ENCODE data around the gene ANKS1B. TPM values are rescaled to one million over a fixed set of nuclear protein-coding genes. Genes with fewer than 3 reads are reported as not detected.
A peak's percentile ranks its signal among the peaks of the same experiment; 100 is the strongest.

The ANKS1B gene
- total and polyA plus RNA-seq, 2 of the 4 experiments (the other 2 are of a cell fraction) = 0.17 to 0.18 TPM

DNA sequence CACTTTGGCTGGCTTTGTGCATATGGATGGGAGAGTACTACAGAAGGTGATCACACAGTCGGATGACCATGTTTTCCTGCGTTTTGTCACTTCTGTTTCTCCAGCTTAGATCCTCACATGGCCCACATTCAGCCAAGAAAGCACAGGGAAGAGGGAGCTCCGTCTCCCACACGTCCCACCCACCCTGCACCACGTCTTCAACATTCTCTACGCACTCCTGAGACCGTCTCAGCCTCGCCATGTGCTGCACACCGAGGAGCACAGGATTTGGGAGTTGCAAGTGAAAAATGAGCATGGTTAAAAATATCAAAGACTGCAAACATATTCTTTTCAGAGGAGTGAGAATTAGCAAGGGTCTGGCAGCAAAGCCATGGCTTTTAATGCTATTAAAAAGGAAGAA, 1217.5 kb downstream of the ANKS1B start:
- no peak overlapping the region for H2BK5ac ChIP-seq (ENCODE audit: low read depth, low read length, poor library complexity, severe bottlenecking)
- peak overlapping the region; percentile 26 for H2AFZ ChIP-seq (replicated peaks; ENCODE audit: low read length, poor library complexity)
- POLR2A ChIA-PET (ENCODE audit: unreplicated experiment) = no interaction called here
- CTCF ChIA-PET = no interaction called here
- no peak overlapping the region for H3K18ac ChIP-seq (ENCODE audit: low read depth, low read length)
- H3K27ac ChIP-seq (ENCODE audit: insufficient read depth, low read length) = no peak overlapping the region
- no peaks in the 10 kb centered on the region for H3K79me1 ChIP-seq (ENCODE audit: low read depth in 1 of 2, low read length in 2 of 2)
- H3K27me3 ChIP-seq (ENCODE audit: control insufficient read depth, insufficient read depth, low read length) = peaks cover 4% of the 10 kb centered on the region
- no peak overlapping the region for H2BK120ac ChIP-seq (ENCODE audit: low read depth, low read length)
- TF ChIP-seq CEBPB (IDR thresholded peaks at IDR 0.05; ENCODE audit: low read depth, low read length) (no peak), FOS (IDR thresholded peaks at IDR 0.05; ENCODE audit: low read depth, low read length) (no peak), RCOR1 (IDR thresholded peaks at IDR 0.05; ENCODE audit: insufficient replicate concordance, low read length) (no peak), SMC3 (IDR thresholded peaks at IDR 0.05; ENCODE audit: low read depth, low read length) (no peak), MXI1 (IDR thresholded peaks at IDR 0.05; ENCODE audit: borderline replicate concordance, low read depth, low read length) (no peak), RAD21 (IDR thresholded peaks at IDR 0.05; ENCODE audit: low read length) (no peak), CHD1 (IDR thresholded peaks at IDR 0.05; ENCODE audit: low read depth, low read length) (no peak), BHLHE40 (IDR thresholded peaks at IDR 0.05; ENCODE audit: low read depth, low read length) (no peak)
- TF ChIP-seq, protein P1, sequence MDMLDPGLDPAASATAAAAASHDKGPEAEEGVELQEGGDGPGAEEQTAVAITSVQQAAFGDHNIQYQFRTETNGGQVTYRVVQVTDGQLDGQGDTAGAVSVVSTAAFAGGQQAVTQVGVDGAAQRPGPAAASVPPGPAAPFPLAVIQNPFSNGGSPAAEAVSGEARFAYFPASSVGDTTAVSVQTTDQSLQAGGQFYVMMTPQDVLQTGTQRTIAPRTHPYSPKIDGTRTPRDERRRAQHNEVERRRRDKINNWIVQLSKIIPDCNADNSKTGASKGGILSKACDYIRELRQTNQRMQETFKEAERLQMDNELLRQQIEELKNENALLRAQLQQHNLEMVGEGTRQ (IDR thresholded peaks at IDR 0.05; ENCODE audit: low read depth, low read length) = no peak
- TF ChIP-seq, protein P2, sequence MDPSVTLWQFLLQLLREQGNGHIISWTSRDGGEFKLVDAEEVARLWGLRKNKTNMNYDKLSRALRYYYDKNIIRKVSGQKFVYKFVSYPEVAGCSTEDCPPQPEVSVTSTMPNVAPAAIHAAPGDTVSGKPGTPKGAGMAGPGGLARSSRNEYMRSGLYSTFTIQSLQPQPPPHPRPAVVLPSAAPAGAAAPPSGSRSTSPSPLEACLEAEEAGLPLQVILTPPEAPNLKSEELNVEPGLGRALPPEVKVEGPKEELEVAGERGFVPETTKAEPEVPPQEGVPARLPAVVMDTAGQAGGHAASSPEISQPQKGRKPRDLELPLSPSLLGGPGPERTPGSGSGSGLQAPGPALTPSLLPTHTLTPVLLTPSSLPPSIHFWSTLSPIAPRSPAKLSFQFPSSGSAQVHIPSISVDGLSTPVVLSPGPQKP (IDR thresholded peaks at IDR 0.05; ENCODE audit: borderline replicate concordance, low read depth, low read length) = no peak
- no peaks in the 10 kb centered on the region for H4K20me1 ChIP-seq (ENCODE audit: insufficient read depth, low read length)
- BruUV-seq (replicated peaks) = no TSS peak
- no peak overlapping the region for H2AK5ac ChIP-seq (ENCODE audit: low read depth, low read length)
- DNase-seq (no peak), ATAC-seq (ENCODE audit: low read depth) (no peak)
- no peaks in the 10 kb centered on the region for H3K36me3 ChIP-seq (ENCODE audit: control insufficient read depth, insufficient read depth, low read length)
- dilution Hi-C loops (cut with HindIII; ENCODE audit: low sequenced_read_pairs, unreplicated experiment) (no loop called here), in situ Hi-C loops (cut with MboI; ENCODE audit: low sequenced_read_pairs) (no loop called here), intact Hi-C loops (cut with micrococcal nuclease) (no loop called here)
- H3K56ac ChIP-seq (ENCODE audit: extremely low read depth, insufficient read depth, low read length) = no peak overlapping the region
- H3K9ac ChIP-seq (ENCODE audit: low read depth, low read length) = no peak overlapping the region
- H3K23ac ChIP-seq (ENCODE audit: low read depth, low read length) = no peak overlapping the region
- no peak overlapping the region for H4K91ac ChIP-seq (ENCODE audit: insufficient read depth, low read depth, low read length)
- no peak overlapping the region for H3K4me3 ChIP-seq (ENCODE audit: insufficient read depth, low read depth, low read length)
- H3K9me3 ChIP-seq (ENCODE audit: control insufficient read depth, insufficient read depth, low read length) = no peaks in the 10 kb centered on the region
- no peak overlapping the region for H3K14ac ChIP-seq (replicated peaks; ENCODE audit: low read depth, low read length)
- no peak overlapping the region for H2AK9ac ChIP-seq (replicated peaks; ENCODE audit: low read depth, low read length, poor library complexity)
- no peak overlapping the region for H2BK15ac ChIP-seq (ENCODE audit: low read depth, low read length)
- WGBS, 2 experiments (ENCODE audit: extremely low coverage in 2 of 2, insufficient read length in 1 of 2) = no CpG with 5 or more reads among the region's 9 CpGs
- no peak overlapping the region for H3K4ac ChIP-seq (ENCODE audit: low read depth, low read length)
- H4K5ac ChIP-seq (ENCODE audit: low read depth, low read length) = no peak overlapping the region
- H3K4me1 ChIP-seq (ENCODE audit: control insufficient read depth, insufficient read depth, low read length) = no peaks in the 10 kb centered on the region
- H4K8ac ChIP-seq (ENCODE audit: low read depth in 2 of 2, low read length in 2 of 2) = no peak overlapping the region
- no peak overlapping the region for H3K4me2 ChIP-seq (ENCODE audit: low read depth, low read length)
- no peaks in the 10 kb centered on the region for H3K9me1 ChIP-seq (ENCODE audit: insufficient read depth, low read length)
- H2BK20ac ChIP-seq (ENCODE audit: low read depth, low read length) = no peak overlapping the region

Measured in IMR-90 (cell line).